ENCODE data around the gene SORD.

Gene SORD

DNA sequence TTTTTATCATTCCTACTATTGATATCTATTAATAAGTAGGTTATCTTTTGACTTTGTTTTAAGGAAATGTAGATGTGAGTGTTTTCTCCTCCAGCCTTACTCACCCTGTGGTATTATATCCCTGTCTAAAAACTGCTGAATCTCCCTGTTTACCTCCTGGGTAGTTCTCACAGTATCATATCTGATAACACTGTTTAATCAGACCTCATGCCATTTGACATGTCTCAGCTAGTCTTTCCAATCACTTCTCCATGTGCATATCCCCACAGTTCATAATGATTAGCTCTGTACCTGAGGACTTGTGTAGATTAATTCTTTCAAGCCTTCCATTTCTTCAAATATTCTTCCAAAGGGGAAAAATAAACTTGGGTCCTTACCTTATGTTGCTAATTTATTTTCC is 60.2 kb downstream of the SORD start:
- peak overlapping the region; percentile 86 for H3K27ac ChIP-seq
- TF ChIP-seq, protein P1, sequence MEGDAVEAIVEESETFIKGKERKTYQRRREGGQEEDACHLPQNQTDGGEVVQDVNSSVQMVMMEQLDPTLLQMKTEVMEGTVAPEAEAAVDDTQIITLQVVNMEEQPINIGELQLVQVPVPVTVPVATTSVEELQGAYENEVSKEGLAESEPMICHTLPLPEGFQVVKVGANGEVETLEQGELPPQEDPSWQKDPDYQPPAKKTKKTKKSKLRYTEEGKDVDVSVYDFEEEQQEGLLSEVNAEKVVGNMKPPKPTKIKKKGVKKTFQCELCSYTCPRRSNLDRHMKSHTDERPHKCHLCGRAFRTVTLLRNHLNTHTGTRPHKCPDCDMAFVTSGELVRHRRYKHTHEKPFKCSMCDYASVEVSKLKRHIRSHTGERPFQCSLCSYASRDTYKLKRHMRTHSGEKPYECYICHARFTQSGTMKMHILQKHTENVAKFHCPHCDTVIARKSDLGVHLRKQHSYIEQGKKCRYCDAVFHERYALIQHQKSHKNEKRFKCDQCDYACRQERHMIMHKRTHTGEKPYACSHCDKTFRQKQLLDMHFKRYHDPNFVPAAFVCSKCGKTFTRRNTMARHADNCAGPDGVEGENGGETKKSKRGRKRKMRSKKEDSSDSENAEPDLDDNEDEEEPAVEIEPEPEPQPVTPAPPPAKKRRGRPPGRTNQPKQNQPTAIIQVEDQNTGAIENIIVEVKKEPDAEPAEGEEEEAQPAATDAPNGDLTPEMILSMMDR (conservative IDR thresholded peaks at IDR 0.05) = no peak
- no peak for TF ChIP-seq ZFX (IDR thresholded peaks at IDR 0.05)

DNA sequence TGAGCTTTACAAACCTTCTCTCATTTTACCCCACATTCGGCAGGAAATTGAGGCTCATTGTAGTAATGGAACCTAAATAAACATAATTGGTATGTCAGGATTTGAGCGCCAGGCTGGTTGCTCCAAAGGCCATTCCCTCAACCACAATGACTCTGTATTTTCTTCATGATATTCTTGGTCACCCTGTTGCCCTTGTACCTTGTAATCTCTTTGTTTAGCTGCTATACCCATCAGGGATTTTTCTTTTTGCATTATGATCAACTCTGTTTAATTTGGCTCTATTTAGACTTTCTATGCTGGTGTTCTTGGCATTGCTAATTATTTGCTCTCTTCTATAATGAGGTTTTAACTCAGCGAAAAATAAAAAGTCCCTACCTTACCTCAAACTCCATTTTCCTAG is 61.2 kb downstream of the SORD start:
- TF ChIP-seq, protein P1 (conservative IDR thresholded peaks at IDR 0.05) = no peak
- H3K27ac ChIP-seq = peak overlapping the region; percentile 86

GRCh38 chr15:45087513-45087912 is 64.5 kb downstream of the SORD start:
- no peak overlapping the region for H3K27ac ChIP-seq
- TF ChIP-seq, protein P1 (conservative IDR thresholded peaks at IDR 0.05) = no peak
- no peak for TF ChIP-seq ZFX (IDR thresholded peaks at IDR 0.05)

DNA sequence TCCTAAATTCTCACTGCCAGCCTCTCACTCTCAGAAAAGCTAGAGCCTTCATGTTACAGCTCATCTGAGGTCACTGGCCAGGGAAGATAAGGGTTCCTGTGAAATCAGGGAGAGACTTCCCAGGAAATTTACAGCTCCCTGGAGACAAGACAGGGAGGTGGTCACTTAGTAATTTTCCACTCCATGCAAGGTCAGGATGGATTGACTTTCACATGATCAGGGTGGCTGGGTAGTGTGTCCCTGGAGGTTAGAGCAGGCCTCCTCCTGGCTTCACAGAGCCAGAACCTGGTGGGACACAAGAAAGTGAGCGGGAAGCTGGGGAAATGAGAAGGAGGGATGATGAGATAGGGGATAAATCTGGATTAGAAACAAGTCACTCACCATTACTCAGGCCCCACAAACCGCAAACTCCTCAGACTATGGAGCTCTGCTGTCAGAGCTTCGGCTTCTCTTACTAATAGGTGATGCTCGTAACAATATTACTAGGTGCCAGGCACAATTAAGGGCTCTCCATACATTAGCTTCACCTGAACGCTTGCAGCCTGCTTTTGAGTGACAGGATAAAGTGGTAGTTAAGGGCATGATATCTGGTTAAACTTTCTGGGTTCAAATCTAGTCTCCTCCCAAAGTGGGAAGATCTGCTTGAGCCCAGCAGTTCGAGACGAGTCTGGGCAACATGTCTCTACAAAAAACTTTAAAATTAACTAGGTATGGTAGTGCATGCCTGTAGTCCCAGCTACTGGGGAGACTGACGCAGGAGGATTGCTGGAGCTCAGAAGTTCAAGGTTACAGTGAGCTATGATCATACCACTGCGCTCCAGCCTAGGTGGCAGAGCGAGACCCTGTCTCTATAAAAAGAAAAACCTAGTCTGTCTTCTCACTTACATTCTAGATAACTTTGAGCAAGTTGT is 66.1 kb downstream of the SORD start:
- no peak overlapping the region for H3K27ac ChIP-seq
- TF ChIP-seq ZFX (IDR thresholded peaks at IDR 0.05) = no peak
- TF ChIP-seq, protein P1 (conservative IDR thresholded peaks at IDR 0.05) = no peak

GRCh38 chr15:45089712-45090373 is 66.8 kb downstream of the SORD start:
- no peak for TF ChIP-seq ZFX (IDR thresholded peaks at IDR 0.05)
- TF ChIP-seq, protein P1 (conservative IDR thresholded peaks at IDR 0.05) = no peak
- no peak overlapping the region for H3K27ac ChIP-seq

GRCh38 chr15:45091161-45091560 is 68.2 kb downstream of the SORD start:
- TF ChIP-seq, protein P1 (conservative IDR thresholded peaks at IDR 0.05) = no peak
- TF ChIP-seq ZFX (IDR thresholded peaks at IDR 0.05) = no peak
- H3K27ac ChIP-seq = no peak overlapping the region

- no peak for TF ChIP-seq ZFX (IDR thresholded peaks at IDR 0.05)
- TF ChIP-seq, protein P1 (conservative IDR thresholded peaks at IDR 0.05) = no peak
- no peak overlapping the region for H3K27ac ChIP-seq
These were observed 68.6 kb downstream of the SORD start for GRCh38 chr15:45091576-45091975.
